NCI-H1092 (cell line): ENCODE measurements around the gene MYH11.
"Not testable (repeated sequence)": the region's sequence is repeated elsewhere in the genome, so short reads cannot be mapped to it uniquely, and the experiment has no call there.

Source experiments
- DNase-seq: peaks from one replicate; lab custom pipeline; 2025; lab: John Stamatoyannopoulos, UW

MYH11 gene

GRCh38 chr16:15839204-15839603 is 17.6 kb downstream of the MYH11 start:
- DNase-seq, result not testable (repeated sequence)

GRCh38 chr16:15837761-15838160 is 19.1 kb downstream of the MYH11 start:
- DNase-seq, result no peak

GRCh38 chr16:15836965-15837611 is 19.7 kb downstream of the MYH11 start:
- no peak for DNase-seq

DNA sequence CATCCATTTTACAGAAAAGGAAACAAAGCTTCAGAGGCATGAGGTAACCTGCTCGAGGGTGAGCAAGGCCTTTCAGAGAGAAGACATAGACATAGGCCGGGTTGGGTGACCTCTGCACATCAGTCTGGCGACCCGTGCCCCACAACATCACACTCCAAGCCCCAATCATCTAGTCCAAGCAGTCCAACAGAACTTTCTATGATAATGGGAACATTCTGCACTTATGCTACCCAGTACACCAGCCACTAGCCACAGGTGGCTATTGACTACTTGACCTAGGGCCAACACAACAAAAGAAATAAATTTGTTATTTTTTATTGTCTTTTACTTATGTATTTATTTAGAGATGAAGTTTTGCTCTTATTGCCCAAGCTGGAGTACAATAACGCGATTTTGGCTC is 20.8 kb downstream of the MYH11 start:
- DNase-seq, result no peak

DNA sequence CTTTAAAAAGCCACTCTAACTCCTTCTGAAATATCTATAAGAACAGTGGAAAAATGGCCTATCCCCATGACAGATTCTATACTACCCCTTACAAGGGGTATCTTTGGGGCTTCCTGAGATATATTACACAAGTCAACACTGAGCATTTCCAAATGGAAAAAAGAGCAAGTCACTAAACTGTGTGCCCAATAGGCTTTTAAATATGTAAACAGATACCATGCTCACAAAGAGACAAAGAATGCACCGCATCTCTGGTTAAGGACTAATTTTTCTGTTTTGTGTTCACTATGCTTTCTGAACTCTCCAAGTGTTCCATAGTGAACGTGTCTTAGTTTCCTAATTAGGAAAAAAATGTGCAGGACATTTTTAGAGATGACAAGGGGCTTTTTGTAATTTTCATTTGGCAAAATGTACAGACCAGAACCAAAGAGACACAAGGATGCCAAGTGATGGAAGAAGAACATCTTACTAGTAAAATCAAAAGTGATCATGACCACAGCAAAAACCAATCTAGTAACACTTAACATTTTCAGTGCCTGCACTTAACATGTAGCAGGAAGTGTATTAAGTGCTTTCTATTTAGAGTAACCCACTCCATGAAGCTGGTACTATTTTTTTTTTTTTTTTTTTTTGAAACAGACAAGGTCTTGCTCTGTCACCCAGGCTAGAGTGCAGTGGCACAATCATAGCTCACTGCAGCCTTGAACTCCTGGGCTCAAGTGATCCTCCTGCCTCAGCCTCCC is 21.5 kb downstream of the MYH11 start:
- DNase-seq, result no peak

DNA sequence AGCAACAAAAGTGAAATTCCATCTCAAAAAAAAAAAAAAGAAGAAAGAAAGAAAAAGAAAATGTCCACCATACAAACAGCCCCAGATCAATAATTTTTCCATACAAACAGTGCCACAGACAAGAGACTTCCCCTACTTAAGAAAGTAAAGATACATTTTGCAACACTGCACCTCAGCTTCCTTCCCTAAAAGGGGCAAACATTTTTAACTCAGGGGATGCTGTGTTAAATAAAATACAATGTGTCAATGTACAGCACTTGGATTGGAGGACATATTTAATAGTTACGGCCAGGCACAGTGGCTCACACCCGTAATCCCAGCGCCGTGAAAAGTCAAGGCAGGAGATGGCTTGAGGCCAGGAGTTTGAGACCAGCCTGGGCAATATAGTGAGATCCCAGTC is 22.3 kb downstream of the MYH11 start:
- no peak for DNase-seq

DNA sequence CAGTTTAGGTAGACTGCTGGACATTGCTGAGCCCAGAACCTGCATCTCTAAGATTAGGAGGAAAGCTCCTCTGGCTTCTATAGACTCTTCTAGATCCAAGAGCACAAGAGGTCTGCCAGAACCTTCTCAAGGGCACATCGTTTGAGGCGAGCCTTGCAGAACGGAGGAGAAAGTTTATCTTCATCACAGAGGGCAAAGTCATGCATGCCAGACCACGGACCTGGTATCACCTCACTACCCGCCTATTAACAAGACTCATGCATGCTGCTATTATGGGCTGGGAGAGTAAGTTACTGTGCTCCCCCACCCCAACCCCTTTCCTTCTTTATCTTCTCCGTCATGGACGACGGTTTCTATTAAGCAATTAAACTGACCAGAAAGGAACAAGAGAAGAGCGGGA is 23.3 kb downstream of the MYH11 start:
- DNase-seq, result no peak

GRCh38 chr16:15832241-15832640 is 24.6 kb downstream of the MYH11 start:
- no peak for DNase-seq

DNA sequence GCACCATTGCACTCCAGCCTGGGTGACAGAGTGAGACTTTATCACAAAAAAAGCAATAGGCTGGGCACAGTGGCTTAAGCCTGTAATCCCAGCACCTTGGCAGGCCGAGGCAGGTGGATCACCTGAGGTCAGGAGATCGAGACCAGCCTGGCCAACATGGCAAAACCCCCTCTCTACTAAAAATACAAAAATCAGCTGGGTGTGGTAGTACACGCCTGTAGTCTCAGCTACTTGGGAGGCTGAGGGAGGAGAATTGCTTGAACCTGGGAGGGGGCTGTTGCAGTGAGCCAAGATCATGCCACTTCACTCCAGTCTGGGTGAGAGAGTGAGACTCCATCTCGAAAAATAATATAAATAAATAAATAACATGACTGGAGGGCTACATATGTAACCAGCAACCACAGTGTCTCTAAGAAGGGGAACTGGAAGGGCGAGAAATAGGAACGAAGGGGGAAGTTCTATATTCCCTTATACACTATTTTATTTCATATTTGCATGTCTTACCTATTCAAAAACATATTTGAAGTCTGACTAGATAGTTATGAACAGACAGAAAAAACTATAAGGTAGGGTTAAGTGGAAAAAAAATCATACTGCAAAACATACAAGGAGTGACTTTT is 25.9 kb downstream of the MYH11 start:
- DNase-seq, result no peak

DNA sequence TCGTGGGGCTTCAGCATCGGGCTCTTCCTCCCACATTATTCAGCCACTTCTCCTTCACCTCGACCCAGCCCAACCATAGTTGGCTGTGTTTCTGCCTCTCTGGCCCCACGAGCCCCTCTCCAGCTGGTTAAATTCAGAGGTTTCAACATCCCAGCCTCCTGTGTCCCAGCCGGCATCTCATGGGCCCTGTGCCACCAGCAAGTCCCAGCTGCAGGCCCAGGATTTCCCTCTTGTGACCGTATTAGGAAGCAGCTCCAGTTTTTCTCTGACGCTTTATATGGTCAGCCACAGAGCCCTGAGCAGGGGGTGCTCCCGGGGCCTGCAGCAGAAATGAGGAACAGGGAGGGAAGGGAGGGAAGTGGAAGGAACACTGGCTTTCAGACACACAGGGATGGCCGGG is 27.4 kb downstream of the MYH11 start:
- DNase-seq, result no peak

GRCh38 chr16:15827709-15828343 is 29.0 kb downstream of the MYH11 start:
- DNase-seq, result no peak

DNA sequence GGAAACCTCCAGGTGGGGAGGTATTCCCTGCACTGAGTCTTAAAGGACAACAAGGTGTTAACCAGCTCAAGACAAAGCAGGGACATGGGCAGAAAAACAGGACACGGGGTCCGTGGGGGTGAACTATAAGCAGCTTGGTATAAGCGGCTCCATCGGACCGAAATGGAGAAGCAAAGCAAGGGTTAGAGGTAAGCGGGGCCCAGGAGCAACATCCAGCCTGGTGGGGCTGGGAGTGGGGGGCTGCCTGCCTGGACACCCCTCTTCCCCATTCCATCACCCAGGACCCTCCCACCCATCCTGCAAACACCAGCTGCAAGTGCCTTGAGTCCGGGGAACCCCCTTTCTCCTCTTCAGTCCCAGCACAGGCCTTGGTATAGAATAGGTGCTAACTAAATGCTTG is 29.5 kb downstream of the MYH11 start:
- DNase-seq, result no peak

DNA sequence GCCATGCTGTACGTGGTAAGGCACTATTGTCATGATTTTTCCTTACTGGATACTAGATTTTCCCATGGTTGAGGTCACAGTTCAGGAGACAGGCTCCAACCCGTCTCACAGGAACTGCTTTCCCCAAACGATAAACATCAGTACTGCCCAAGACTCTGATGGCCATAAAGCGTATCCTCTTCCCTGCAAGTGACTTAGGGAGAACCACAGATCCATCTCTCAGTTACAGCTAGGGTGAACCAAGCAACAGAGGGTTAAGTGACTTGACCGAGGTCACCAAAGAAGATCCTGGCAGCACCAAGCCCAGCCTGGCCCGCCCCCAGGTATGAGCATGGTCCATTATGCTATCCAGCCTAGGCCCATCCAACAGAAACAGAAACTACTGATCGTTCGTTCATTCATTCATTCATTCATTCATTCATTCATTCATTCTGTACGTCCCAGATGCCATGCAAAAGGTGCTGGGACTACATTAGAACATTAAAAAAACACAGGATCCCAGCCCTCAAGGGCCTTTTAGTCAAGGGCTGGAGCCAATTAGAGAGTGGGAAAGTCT is 31.0 kb downstream of the MYH11 start:
- DNase-seq, result no peak

DNA sequence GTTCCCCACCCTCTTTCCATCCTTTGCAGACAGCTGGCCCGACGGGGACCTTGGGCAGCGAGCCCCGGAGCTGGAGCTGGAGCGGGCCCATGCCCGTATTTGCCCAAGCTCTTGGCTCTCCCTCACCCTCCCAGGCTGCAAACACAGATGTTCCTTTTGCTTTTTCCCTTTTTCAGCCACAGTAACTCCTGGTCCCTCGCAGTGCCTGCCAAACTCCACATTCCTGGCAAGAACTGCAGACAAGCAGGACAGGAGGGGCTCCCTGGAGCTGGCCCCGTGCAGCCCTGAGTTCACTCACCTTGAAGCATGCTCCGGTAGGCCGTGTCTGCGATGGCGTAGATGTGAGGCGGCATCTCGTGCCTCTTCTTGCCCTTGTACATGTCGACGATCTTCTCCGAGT is 33.9 kb downstream of the MYH11 start:
- DNase-seq, result no peak

- DNase-seq, result no peak
Observed at GRCh38 chr16:15820837-15821236, 36.0 kb downstream of the MYH11 start.

DNA sequence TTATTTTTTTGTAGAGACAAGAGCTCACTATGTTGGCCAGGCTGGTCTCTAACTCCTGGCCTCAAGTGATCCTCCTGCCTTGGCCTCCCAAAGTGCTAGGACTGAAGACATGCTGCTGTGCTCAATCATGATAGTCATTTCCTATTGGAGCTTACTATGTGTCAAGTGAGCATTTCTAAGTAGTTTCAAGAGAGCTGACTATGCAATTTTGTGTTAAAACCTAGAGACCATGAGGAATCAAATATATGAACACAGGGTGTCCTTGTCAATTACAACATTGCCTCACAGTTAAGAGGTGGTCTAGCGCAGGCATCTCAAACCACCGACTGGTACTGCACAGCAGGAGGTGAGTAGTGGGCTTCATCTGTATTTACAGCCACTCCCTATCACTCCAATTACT is 37.8 kb downstream of the MYH11 start:
- DNase-seq, result no peak

DNA sequence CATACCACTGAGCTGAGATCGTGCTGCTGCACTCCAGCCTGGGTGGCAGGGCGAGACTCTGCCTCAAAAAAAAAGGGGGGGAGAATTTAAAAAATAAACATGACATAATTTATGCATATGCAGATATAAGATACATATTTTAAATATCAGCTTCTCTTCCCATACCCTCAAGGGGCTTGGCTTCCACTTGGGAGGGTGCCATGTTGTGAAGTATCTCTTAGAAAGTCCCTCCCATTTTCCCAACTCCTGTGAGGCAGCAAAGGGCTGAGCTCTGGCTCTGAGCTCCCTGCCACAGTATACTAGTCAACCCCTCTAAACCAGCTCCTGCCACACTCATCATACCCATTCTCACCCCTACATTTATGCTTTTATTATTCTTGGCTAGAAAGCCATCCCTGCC is 39.4 kb downstream of the MYH11 start:
- DNase-seq, result no peak

GRCh38 chr16:15816228-15816627 is 40.6 kb downstream of the MYH11 start:
- no peak for DNase-seq

DNA sequence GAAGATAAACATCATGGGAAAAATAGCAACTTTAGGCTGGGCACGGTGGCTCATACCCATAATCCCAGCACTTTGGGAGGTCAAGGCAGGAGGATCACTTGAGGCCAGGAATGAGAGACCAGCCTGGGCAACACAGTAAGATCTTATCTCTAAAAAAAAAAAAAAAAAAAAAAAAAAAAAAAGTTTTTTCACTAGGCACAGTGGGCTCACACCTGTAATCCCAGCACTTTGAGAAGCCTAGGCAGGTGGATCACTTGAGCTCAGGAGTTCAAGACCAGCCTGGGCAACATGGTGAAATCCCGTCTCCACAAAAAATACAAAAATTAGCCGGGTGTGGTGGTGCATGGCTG is 44.5 kb downstream of the MYH11 start:
- DNase-seq, result not testable (repeated sequence)

DNA sequence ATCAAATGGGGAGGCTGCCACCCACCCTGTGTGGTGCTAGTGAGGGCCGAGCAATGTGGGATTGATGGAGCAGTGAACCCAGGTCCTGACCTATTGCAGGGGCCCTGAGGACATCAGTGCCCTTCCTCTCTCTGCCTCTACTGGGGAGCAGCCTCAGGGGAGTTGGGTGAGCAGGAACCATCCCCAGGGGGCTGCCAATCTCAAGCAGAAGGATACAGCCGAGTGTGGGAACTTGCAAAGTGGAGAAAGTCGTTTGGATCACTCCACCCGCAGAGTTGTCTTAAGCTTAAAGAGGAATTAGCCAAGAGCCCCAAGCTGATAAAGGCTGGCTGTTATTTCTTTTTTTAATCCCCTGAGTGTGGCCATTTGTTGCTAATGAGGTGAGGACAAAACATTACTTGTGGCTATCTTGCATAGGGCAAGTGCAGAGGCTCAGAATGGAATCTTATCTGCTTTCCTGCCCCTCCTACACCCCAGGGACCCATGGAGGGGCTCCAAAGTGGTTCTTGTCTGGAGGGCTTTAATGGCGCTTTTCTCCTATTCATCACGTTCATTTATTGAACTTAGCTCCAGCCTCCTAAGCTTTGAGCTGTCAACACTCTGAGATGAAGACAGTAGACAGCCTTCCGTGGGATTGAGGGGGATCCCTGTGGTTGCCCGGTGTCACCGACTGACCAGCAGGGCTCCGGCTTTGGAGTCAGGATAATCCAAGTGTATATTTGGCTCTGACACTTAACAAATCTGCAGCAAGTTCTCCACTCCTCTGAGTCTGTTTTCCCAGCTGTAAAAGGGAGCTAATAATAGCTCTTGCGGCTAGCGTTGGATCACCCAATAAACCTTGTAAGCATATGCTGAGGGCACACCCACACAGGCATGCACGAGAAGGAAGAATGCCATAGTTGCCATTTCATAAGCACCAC is 45.1 kb downstream of the MYH11 start:
- no peak for DNase-seq

GRCh38 chr16:15810949-15811348 is 45.9 kb downstream of the MYH11 start:
- no peak for DNase-seq

DNA sequence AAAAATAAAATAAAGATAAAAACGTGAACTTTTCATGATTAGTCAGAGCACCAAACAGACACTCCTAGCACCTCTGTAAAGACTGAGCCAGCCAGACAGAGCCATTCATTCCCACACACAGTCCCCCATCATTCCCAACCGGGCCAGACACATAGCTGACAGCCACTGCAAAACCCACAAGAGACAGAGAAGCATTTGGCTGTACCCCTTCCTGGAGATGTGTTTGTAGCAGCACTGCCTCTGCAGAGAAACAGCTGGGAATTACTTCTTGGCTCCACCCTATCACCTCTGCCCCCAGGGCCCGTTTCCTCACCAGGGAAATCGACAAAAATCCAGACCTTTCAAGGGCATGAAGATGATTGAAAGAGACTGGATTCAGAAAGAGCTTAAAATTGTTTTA is 46.4 kb downstream of the MYH11 start:
- no peak for DNase-seq
